ENCODE data around the gene GDF9. TPM values are rescaled to one million over a fixed set of nuclear protein-coding genes. Genes with fewer than 3 reads are reported as not detected.
A peak's percentile ranks its signal among the peaks of the same experiment; 100 is the strongest.

Gene GDF9
- total and polyA plus RNA-seq, 5 donors from 2014 or later: 0.11 to 0.35 (median 0.24) TPM; not detected in 1

DNA sequence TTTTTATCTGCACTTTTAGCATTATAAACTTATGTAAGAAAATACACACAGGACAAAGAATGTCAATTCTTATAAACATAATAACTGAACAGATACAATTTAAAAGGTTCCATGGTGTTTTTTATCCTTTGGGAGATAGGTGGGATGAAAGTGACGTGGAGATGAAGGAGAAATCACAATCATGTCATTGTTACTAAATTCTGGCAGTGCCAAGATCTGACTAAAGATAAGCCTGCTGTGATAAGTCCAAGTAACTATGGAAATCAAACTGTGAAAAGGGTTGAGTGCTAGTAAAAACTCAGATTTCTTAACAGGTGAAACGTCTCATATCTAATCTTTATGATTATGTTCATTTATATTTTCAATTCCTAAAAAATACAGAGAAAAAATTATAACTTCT lies 18.3 kb upstream of the GDF9 start:
- peaks cover 3 to 12% (median 5%) of the 10 kb centered on the region in 4 donors for H3K4me1 Mint-ChIP-seq
- DNase-seq (no peak), ATAC-seq (ENCODE audit: low read depth in 2 of 2) (no peak)
- peak overlapping the region in 1 of 3 donors; percentile 77 for H3K27ac Mint-ChIP-seq
- Histone ChIP-seq H3K27me3 (ENCODE audit: control insufficient read depth, insufficient read depth, low read length) (no peaks in the 10 kb centered on the region), H3K4me1 (ENCODE audit: control insufficient read depth, insufficient read depth, low read length, poor library complexity, severe bottlenecking) (no peaks in the 10 kb centered on the region), H3K9me3 (ENCODE audit: control insufficient read depth in 2 of 2, low read length in 2 of 2) (no peaks in the 10 kb centered on the region), H3K4me3 (ENCODE audit: low read depth, low read length) (no peak overlapping the region), H3K36me3 (ENCODE audit: control insufficient read depth, insufficient read depth, low read length) (peaks cover 88% of the 10 kb centered on the region), H3K27ac (ENCODE audit: insufficient read depth, low read length, poor library complexity, severe bottlenecking) (no peak overlapping the region)
- H3K4me3 Mint-ChIP-seq: no peak overlapping the region
- H3K36me3 Mint-ChIP-seq: peaks cover 53% of the 10 kb centered on the region
- no peaks in the 10 kb centered on the region for H3K27me3 Mint-ChIP-seq
- peaks cover 0 to 2% (median 0%) of the 10 kb centered on the region in 7 donors for H3K9me3 Mint-ChIP-seq

DNA sequence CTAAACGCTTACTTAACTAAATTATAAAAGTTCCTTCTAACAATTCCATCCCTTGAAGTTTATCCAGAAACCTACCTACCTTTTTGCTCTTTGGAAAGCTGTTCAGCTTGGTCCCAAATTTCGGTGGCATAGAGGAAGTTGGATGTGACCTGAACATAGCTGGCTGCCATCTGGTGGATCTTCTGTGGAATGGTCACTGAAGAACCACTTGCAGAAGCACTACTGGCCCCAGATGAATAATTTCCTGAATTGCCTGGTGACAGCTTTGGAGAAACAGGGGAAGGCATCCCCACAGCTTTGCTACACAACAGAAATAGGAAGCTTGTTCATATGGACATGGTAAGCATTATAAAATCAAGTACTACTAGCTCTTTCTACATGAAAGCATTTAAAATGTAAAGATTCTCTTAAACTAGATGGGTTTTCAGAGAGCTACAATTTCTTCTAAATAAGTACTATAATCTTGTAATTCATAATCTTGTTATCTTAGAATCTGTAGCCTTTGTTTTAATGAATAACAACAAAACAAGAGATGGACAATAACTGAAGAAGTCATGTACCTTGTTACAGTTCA lies 17.1 kb upstream of the GDF9 start:
- Histone ChIP-seq H3K9me3 (ENCODE audit: control insufficient read depth in 2 of 2, low read length in 2 of 2) (no peaks in the 10 kb centered on the region), H3K4me3 (ENCODE audit: low read depth, low read length) (no peak overlapping the region), H3K27ac (ENCODE audit: insufficient read depth, low read length, poor library complexity, severe bottlenecking) (no peak overlapping the region), H3K4me1 (ENCODE audit: control insufficient read depth, insufficient read depth, low read length, poor library complexity, severe bottlenecking) (no peaks in the 10 kb centered on the region), H3K36me3 (ENCODE audit: control insufficient read depth, insufficient read depth, low read length) (peaks cover 86% of the 10 kb centered on the region), H3K27me3 (ENCODE audit: control insufficient read depth, insufficient read depth, low read length) (no peaks in the 10 kb centered on the region)
- H3K27me3 Mint-ChIP-seq: no peaks in the 10 kb centered on the region
- H3K36me3 Mint-ChIP-seq: peaks cover 52% of the 10 kb centered on the region
- peak; percentile 37 to 60 for ATAC-seq (ENCODE audit: low read depth in 2 of 2)
- DNase-seq: peak in 2 of 3 donors; percentile 34 to 50
- H3K4me3 Mint-ChIP-seq: no peak overlapping the region
- peak overlapping the region in 1 of 3 donors; percentile 30 for H3K27ac Mint-ChIP-seq
- peaks cover 3 to 12% (median 5%) of the 10 kb centered on the region in 4 donors for H3K4me1 Mint-ChIP-seq
- peaks cover 0 to 2% (median 0%) of the 10 kb centered on the region in 7 donors for H3K9me3 Mint-ChIP-seq

- DNase-seq (no peak), ATAC-seq (ENCODE audit: low read depth in 2 of 2) (no peak)
- H3K36me3 Mint-ChIP-seq: peaks cover 16% of the 10 kb centered on the region
- no peaks in the 10 kb centered on the region for H3K9me3 ChIP-seq (ENCODE audit: control insufficient read depth in 2 of 2, low read length in 2 of 2)
- H3K27me3 ChIP-seq (ENCODE audit: control insufficient read depth, insufficient read depth, low read length): no peaks in the 10 kb centered on the region
- H3K4me3 Mint-ChIP-seq: no peak overlapping the region
- H3K36me3 ChIP-seq (ENCODE audit: control insufficient read depth, insufficient read depth, low read length): peaks cover 57% of the 10 kb centered on the region
- H3K27ac Mint-ChIP-seq: no peak overlapping the region
- H3K4me1 ChIP-seq (ENCODE audit: control insufficient read depth, insufficient read depth, low read length, poor library complexity, severe bottlenecking): no peaks in the 10 kb centered on the region
- no peak overlapping the region for H3K4me3 ChIP-seq (ENCODE audit: low read depth, low read length)
- H3K9me3 Mint-ChIP-seq: no peaks in the 10 kb centered on the region
- peaks cover 0 to 6% (median 1%) of the 10 kb centered on the region in 4 donors for H3K4me1 Mint-ChIP-seq
- no peak overlapping the region for H3K27ac ChIP-seq (ENCODE audit: insufficient read depth, low read length, poor library complexity, severe bottlenecking)
- H3K27me3 Mint-ChIP-seq: no peaks in the 10 kb centered on the region
These were observed 11.7 kb upstream of the GDF9 start for GRCh38 chr5:132877938-132878337.

DNA sequence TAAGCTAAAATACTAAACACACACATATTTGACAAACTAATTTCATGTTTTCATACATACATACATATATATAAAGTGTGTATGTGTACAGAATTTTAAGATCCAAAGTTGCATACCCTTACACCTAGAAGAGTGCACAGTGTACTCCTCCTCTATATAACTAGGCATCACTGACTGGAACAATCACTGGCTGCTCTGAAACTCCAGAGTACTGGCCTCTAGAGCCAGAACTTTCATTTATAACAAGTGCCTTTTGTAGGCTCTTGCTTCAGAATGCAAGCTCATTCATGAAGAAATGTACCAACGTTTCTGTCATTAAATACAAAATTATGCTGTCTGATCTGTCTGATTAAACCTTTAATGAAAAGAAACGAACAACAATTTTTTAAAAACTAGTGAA lies 11.2 kb upstream of the GDF9 start:
- Histone ChIP-seq H3K36me3 (ENCODE audit: control insufficient read depth, insufficient read depth, low read length) (peaks cover 53% of the 10 kb centered on the region), H3K4me3 (ENCODE audit: low read depth, low read length) (no peak overlapping the region), H3K9me3 (ENCODE audit: control insufficient read depth in 2 of 2, low read length in 2 of 2) (no peaks in the 10 kb centered on the region), H3K27ac (ENCODE audit: insufficient read depth, low read length, poor library complexity, severe bottlenecking) (no peak overlapping the region), H3K27me3 (ENCODE audit: control insufficient read depth, insufficient read depth, low read length) (no peaks in the 10 kb centered on the region), H3K4me1 (ENCODE audit: control insufficient read depth, insufficient read depth, low read length, poor library complexity, severe bottlenecking) (no peaks in the 10 kb centered on the region)
- DNase-seq (no peak), ATAC-seq (ENCODE audit: low read depth in 2 of 2) (no peak)
- peaks cover 21% of the 10 kb centered on the region for H3K36me3 Mint-ChIP-seq
- no peak overlapping the region for H3K27ac Mint-ChIP-seq
- H3K4me1 Mint-ChIP-seq: peaks cover 0 to 6% (median 2%) of the 10 kb centered on the region in 4 donors
- H3K27me3 Mint-ChIP-seq: no peaks in the 10 kb centered on the region
- H3K4me3 Mint-ChIP-seq: no peak overlapping the region
- no peaks in the 10 kb centered on the region for H3K9me3 Mint-ChIP-seq

- H3K27me3 Mint-ChIP-seq: no peaks in the 10 kb centered on the region
- no peak overlapping the region for H3K4me3 ChIP-seq (ENCODE audit: low read depth, low read length)
- peaks cover 41% of the 10 kb centered on the region for H3K36me3 ChIP-seq (ENCODE audit: control insufficient read depth, insufficient read depth, low read length)
- H3K4me1 ChIP-seq (ENCODE audit: control insufficient read depth, insufficient read depth, low read length, poor library complexity, severe bottlenecking): no peaks in the 10 kb centered on the region
- no peak overlapping the region for H3K27ac ChIP-seq (ENCODE audit: insufficient read depth, low read length, poor library complexity, severe bottlenecking)
- no peaks in the 10 kb centered on the region for H3K9me3 ChIP-seq (ENCODE audit: control insufficient read depth in 2 of 2, low read length in 2 of 2)
- H3K27ac Mint-ChIP-seq: peak overlapping the region in 1 of 3 donors; percentile 5
- no peak for ATAC-seq (ENCODE audit: low read depth in 2 of 2)
- no peaks in the 10 kb centered on the region for H3K9me3 Mint-ChIP-seq
- H3K36me3 Mint-ChIP-seq: peaks cover 19% of the 10 kb centered on the region
- no peak for DNase-seq
- peaks cover 0 to 6% (median 2%) of the 10 kb centered on the region in 4 donors for H3K4me1 Mint-ChIP-seq
- H3K27me3 ChIP-seq (ENCODE audit: control insufficient read depth, insufficient read depth, low read length): no peaks in the 10 kb centered on the region
- no peak overlapping the region for H3K4me3 Mint-ChIP-seq
These were observed 9.9 kb upstream of the GDF9 start for GRCh38 chr5:132876020-132876759.

- no peak overlapping the region for H3K27ac ChIP-seq (ENCODE audit: insufficient read depth, low read length, poor library complexity, severe bottlenecking)
- peaks cover 29% of the 10 kb centered on the region for H3K36me3 ChIP-seq (ENCODE audit: control insufficient read depth, insufficient read depth, low read length)
- no peaks in the 10 kb centered on the region for H3K9me3 ChIP-seq (ENCODE audit: control insufficient read depth in 2 of 2, low read length in 2 of 2)
- no peaks in the 10 kb centered on the region for H3K27me3 ChIP-seq (ENCODE audit: control insufficient read depth, insufficient read depth, low read length)
- ATAC-seq (ENCODE audit: low read depth in 2 of 2) (no peak), DNase-seq (no peak)
- no peak overlapping the region for H3K4me3 Mint-ChIP-seq
- H3K36me3 Mint-ChIP-seq: peaks cover 13% of the 10 kb centered on the region
- H3K4me1 ChIP-seq (ENCODE audit: control insufficient read depth, insufficient read depth, low read length, poor library complexity, severe bottlenecking): no peaks in the 10 kb centered on the region
- H3K27ac Mint-ChIP-seq: no peak overlapping the region
- no peak overlapping the region for H3K4me3 ChIP-seq (ENCODE audit: low read depth, low read length)
- H3K27me3 Mint-ChIP-seq: no peaks in the 10 kb centered on the region
- peaks cover 0 to 7% (median 4%) of the 10 kb centered on the region in 4 donors for H3K4me1 Mint-ChIP-seq
- H3K9me3 Mint-ChIP-seq: no peaks in the 10 kb centered on the region
These were observed 7.6 kb upstream of the GDF9 start for GRCh38 chr5:132873930-132874271.

- Histone ChIP-seq H3K4me1 (ENCODE audit: control insufficient read depth, insufficient read depth, low read length, poor library complexity, severe bottlenecking) (no peaks in the 10 kb centered on the region), H3K27me3 (ENCODE audit: control insufficient read depth, insufficient read depth, low read length) (no peaks in the 10 kb centered on the region), H3K36me3 (ENCODE audit: control insufficient read depth, insufficient read depth, low read length) (peaks cover 25% of the 10 kb centered on the region), H3K27ac (ENCODE audit: insufficient read depth, low read length, poor library complexity, severe bottlenecking) (no peak within 1 kb of the TSS), H3K9me3 (ENCODE audit: control insufficient read depth in 2 of 2, low read length in 2 of 2) (no peaks in the 10 kb centered on the region), H3K4me3 (ENCODE audit: low read depth, low read length) (no peak within 1 kb of the TSS)
- H3K27ac Mint-ChIP-seq: peak within 1 kb of the TSS; percentile 16 to 68 (median 54)
- ATAC-seq (ENCODE audit: low read depth in 2 of 2): no peak
- peaks cover 0 to 13% (median 3%) of the 10 kb centered on the region in 4 donors for H3K4me1 Mint-ChIP-seq
- no peaks in the 10 kb centered on the region for H3K9me3 Mint-ChIP-seq
- peaks cover 19% of the 10 kb centered on the region for H3K36me3 Mint-ChIP-seq
- no peak for DNase-seq
- peak within 1 kb of the TSS in 1 of 4 donors; percentile 32 for H3K4me3 Mint-ChIP-seq
- H3K27me3 Mint-ChIP-seq: no peaks in the 10 kb centered on the region
These were observed 7.1 kb upstream of the GDF9 start, which contains the start of gene LEAP2 for GRCh38 chr5:132873119-132873929. LEAP2 (plus strand) TSS chr5:132873668; CDS start chr5:132873695, 27 bp downstream.
